Gastroesophageal sphincter (tissue), 3 donors: ENCODE data around the gene U2AF1L4.

Source experiments
- EP300 ChIP-seq: sonication (generic); formaldehyde crosslinking; IDR thresholded peaks from one replicate; pipeline ENCODE4 v1.6.1; 2017; ENCODE audit warnings: antibody characterized with exemption, mild to moderate bottlenecking
- POLR2A ChIP-seq, 2 donors: fragments of 450-650 bp; IDR thresholded peaks; one replicate each; pipeline ENCODE4 v1.6.1; 2017; ENCODE audit warnings: antibody characterized with exemption in 2 of 2, mild to moderate bottlenecking in 2 of 2, moderate library complexity in 1 of 2
- TF ChIP-seq, protein P1 (sequence below), 4 experiments: fragments of 200-600 bp in 2 of 4; fragments of 450-650 bp in 2 of 4; sonication (generic) in 1 of 4; IDR thresholded peaks; one replicate each; pipeline ENCODE4 v1.5.1; 2017 to 2019; ENCODE audit warnings: antibody characterized with exemption in 4 of 4, mild to moderate bottlenecking in 2 of 4, moderate library complexity in 2 of 4

GRCh38 chr19:35784503-35785338 lies 39.5 kb upstream of the U2AF1L4 start:
- TF ChIP-seq, protein P1, sequence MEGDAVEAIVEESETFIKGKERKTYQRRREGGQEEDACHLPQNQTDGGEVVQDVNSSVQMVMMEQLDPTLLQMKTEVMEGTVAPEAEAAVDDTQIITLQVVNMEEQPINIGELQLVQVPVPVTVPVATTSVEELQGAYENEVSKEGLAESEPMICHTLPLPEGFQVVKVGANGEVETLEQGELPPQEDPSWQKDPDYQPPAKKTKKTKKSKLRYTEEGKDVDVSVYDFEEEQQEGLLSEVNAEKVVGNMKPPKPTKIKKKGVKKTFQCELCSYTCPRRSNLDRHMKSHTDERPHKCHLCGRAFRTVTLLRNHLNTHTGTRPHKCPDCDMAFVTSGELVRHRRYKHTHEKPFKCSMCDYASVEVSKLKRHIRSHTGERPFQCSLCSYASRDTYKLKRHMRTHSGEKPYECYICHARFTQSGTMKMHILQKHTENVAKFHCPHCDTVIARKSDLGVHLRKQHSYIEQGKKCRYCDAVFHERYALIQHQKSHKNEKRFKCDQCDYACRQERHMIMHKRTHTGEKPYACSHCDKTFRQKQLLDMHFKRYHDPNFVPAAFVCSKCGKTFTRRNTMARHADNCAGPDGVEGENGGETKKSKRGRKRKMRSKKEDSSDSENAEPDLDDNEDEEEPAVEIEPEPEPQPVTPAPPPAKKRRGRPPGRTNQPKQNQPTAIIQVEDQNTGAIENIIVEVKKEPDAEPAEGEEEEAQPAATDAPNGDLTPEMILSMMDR (IDR thresholded peaks at IDR 0.05), result no peak
- no peak for TF ChIP-seq EP300
- TF ChIP-seq POLR2A (IDR thresholded peaks at IDR 0.05), result no peak
